GM18873 (cell line): Measurements from ENCODE around the gene ZCRB1.

Experiments
- ATAC-seq: cut with Tn5 transposase; IDR thresholded peaks from one replicate; pipeline ENCODE4 v1.9.1; 2021; ENCODE audit warnings: mild to moderate bottlenecking, moderate library complexity, moderate number of reproducible peaks; ENCODE audit not compliant: unreplicated experiment, low FRiP score

ZCRB1 gene

GRCh38 chr12:42284157-42284556 is 41.7 kb downstream of the ZCRB1 start:
- ATAC-seq: no peak

GRCh38 chr12:42283739-42284138 is 42.2 kb downstream of the ZCRB1 start:
- ATAC-seq: no peak

- ATAC-seq: no peak
These were observed 43.6 kb downstream of the ZCRB1 start for GRCh38 chr12:42282294-42282693.

DNA sequence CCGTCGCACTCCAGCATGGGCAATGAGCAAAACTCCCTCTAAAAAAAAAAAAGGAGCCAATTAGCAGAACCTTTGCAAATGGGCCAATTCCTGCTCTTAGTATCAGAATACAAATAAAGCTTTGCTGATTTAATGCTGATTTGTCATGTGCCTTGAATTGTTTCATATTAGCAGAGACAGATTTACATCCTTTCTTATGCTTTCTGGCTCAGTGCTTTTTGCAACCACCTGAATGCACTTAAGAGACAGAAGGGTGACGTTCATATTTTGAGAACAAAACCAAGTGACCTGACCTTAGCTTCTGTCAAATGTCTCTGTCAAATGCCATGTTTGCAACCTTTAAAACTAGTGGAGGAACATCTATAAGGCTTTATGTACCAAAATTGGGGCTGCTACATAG is 44.0 kb downstream of the ZCRB1 start:
- no peak for ATAC-seq

DNA sequence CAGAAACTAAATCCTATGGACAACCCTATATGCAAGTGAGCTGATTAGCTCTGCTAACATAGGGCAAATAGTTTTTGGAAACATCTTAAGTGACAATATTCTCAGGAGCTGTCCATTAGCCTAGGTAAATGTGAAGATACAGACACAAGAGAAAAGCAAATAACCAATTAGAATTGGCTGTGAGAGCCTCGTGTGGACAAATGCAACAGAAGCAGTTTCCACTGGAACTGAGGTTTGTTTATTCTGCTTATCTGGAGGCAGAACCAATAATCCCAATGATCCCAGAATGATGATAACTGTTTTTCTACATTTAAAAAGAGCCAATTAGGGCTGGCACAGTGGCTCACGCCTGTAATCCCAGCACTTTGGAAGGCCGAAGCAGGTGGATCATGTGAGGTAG is 44.6 kb downstream of the ZCRB1 start:
- no peak for ATAC-seq

DNA sequence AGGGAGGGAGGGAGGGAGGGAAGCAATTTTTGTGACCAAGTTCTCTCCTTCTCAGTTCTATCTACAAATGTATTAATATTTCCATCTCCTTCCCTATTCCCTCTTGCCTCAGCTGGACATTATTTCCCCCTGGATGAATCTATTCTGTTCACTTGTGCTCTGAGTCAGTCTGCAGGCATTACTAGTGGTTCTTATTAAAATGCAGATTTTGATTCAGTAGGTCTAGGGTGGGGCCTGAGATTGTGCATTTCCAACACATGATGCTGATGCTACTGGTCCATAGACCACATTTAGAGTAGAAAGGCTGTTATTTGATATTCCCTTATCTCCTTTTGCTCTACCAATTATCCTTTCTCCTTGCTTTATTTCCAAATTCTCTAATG is 47.8 kb downstream of the ZCRB1 start:
- ATAC-seq: no peak

DNA sequence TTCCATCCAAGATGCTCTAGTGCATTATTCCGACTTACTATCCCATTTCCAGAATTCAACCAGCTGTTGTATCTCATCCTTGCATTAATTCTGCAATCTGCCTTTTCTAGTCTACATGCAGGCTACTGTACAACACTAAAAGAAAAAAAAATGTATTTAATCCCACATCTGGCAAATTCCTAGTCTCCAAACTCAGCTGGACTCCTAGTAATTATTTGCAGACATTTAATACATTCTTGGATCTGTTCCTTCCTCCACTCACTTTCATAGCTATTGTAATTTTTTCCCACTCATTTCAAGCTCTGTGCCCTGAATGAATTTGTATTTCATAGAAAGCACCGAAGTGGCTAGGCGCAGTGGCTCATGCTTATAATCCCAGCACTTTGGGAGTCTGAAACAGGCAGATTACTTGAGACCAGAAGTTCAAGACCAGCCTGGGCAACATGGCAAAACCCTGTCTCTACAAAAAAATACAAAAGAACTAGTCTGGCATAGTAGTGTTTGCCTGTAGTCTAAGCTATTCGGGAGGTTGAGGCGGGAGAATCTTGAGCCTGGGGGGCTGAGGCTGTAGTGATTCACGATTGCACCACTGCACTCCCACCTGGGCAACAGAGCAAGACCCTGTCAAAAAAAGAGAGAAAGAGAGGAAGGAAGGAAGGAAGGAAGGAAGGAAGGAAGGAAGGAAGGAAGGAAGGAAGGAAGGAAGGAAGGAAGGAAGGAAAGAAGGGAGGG is 48.3 kb downstream of the ZCRB1 start:
- ATAC-seq: no peak

DNA sequence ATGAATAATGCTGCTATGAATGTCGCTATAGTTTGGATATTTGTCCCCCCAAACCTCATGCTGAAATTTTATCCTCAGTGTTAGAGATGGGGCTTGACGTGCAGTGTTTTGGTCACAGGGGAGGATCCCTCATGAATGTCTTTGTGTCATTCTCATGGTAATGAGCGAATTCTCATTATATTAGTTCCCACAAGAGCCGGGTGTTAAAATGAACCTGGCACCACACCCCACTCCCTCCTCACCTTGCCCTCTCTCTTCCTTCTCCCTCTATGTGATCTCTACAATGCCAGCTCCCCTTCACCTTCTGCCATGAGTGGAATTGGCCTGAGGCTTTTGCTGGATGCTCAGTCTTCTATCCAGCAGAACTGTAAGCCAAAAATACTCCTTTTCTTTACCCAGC is 50.4 kb downstream of the ZCRB1 start:
- ATAC-seq: no peak

DNA sequence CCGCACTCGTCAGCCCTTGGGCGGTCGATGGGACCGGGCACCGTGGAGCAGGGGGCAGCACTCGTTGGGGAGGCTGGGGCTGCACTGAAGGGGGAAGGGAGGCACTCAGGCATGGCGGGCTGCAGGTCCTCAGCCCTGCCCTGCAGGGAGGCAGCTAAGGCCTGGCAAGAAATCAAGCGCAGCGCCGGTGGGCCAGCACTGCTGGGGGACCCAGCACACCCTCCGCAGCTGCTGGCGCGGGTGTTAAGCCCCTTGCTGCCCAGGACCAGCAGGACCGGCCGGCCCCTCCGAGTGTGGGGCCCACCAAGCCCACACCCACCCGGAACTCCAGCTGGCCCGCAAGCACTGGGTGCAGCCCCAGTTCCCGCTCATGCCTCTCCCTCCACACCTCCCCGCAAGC is 52.2 kb downstream of the ZCRB1 start:
- ATAC-seq: no peak

- ATAC-seq: no peak
These were observed 55.3 kb downstream of the ZCRB1 start for GRCh38 chr12:42270596-42270995.

GRCh38 chr12:42267413-42268190 is 58.3 kb downstream of the ZCRB1 start:
- ATAC-seq: no peak

DNA sequence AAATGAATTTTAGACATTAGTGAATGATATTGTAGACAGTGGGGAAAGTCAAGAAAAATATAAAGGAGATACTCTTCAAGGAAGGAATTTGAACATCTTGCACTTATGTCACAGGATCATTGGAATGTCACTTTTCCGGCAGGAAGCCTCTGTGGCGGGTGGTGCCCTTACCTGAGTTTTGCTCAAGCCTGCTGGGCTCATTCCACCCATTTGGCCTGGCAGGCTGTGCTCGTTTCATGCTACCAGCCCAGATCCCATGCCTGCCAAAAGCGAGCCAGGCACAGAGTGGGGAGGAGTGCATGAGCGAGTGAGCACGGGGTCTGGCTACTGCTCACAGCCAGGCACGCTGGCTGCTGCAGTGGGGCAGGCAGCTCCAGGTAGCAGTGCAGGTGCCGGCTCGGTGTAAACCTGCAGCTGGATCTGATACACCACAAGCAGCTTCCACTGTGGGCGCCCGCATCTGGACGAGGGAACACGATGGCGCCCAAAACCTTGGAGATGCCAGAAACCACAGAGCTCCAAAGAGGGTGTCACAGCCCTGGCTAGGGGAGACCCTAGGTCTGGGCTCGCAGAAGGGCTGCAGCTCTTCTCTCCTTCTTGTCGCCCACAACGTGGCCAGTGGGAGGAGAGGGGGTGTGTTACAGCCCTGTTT is 59.2 kb downstream of the ZCRB1 start:
- ATAC-seq: no peak

DNA sequence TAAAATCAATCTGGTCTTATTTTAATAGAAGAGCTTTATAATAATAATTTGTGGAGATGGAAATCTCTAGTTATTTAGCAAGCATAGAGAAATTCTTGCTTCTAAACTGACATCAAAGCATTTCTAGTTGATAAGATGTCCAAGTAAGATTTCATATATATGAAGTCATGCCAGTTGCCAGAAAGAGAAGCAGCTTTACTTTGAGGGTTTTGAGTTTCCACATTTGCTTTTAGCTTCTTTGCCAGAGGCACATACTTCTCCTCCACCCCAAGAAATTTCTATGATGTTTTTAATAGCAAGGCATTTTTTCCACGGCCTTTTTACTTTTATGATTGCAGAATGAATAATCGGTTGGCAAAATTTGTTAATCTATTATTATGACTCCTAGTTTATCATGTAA is 63.6 kb downstream of the ZCRB1 start:
- ATAC-seq: no peak
